ENCODE data around the gene KLHL12.
A peak's percentile ranks its signal among the peaks of the same experiment; 100 is the strongest.
"Not testable (repeated sequence)": the region's sequence is repeated elsewhere in the genome, so short reads cannot be mapped to it uniquely, and the experiment has no call there.

KLHL12 gene

DNA sequence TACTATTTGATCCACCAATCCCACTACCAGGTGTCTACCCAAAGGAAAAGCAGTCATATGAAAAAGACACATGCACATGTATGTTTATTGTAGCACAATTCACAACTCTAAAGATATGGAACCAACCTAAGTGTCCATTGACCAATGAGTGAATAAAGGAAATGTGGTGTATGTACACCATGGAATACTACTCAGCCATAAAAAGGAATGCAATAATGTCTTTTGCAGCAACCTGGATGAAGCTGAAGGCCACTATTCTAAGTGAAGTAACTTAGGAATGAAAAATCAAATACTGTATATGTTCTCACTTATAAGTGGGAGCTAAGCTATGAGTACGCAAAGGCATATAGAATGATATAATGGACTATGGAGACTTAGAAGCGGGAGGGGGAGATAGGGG is 18.4 kb upstream of the KLHL12 start:
- no peak for DNase-seq

GRCh38 chr1:202944438-202944921 is 17.4 kb upstream of the KLHL12 start:
- no peak for DNase-seq

DNA sequence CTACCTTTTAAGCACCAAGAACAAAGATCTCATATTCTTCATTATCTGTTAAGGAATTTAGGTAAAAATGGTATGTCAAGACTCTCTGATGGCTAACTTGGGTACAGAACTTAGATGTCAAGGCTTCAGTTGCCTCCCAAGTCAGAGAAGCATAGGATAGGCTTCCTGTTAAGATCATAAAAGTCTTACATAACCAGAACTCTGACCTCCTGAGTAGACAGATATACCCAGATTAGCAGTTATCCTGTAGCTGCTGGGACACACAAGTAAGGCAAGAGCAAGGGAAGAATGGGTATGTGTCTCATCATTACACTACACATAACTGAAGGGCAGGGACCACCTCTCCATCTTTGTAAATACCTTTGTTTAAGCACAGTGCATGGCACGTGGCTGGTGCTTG is 15.4 kb upstream of the KLHL12 start:
- no peak for DNase-seq

DNA sequence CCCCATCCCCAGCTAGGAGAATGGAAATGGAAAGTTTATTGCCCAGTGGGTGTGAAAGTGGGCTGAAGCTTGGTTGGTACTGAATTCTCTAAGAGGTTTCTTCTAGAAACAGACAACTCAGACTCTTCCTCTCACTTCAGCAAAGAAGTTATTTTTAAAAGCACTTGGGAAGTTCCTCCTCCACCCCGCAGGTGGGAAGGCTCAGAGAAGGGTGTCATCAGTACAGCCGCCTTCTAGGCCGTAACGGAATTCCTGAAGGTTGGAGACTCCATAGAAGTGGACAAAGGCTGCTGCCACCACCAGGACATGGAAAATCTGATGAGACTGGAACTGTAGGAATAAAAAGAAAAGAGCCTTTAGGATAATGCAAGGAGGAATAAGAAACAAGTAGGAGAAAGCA is 14.3 kb upstream of the KLHL12 start:
- no peak for DNase-seq

DNA sequence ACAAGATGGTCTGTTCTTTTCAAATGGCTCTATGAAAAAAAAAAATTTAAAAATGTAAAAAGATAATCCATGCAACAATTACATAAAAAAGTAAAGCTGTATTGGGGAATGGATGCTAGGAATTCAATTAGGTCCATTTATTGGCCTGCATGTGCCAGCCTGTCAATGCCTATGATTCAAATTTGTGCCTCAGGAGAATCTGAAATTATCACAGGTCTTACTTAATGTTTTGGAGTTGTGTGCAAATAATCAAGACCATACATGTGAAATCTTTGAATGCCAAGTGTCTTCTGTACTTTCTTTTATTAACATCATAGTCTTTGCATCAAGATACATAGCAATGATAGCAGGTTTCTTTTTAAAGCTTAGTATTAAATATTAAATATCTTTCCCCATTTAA is 13.5 kb upstream of the KLHL12 start:
- DNase-seq = no peak

DNA sequence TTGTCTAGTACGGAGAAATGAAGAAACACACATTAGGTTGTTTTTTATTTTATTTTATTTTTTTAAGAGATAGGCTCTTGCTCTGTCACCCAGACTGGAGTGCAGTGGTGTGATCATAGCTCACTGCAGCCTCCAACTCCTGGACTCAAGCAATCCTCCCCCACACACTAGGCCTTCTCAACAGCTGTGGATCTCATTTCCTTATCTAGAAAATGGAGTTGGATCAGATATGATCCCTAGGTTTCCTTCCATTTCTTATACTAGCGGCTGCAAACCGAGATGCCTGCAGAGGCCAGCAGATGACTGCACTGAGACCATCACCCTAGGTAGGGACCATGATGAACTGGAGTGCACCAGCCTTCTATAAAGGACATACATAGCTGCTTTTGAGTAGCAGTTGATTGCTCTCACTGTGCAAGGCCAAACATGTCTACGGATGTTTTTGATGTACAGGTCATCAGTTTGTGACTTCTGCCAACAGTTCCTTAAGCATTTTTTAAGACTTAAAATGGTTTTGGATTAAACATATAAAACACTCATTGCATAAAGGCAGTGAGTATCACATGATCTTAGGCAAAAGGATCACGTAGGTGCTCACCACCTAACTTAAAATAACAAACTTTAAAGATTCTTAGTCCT is 11.4 kb upstream of the KLHL12 start:
- DNase-seq = no peak

GRCh38 chr1:202936409-202936808 is 9.4 kb upstream of the KLHL12 start:
- not testable (repeated sequence) for DNase-seq

DNA sequence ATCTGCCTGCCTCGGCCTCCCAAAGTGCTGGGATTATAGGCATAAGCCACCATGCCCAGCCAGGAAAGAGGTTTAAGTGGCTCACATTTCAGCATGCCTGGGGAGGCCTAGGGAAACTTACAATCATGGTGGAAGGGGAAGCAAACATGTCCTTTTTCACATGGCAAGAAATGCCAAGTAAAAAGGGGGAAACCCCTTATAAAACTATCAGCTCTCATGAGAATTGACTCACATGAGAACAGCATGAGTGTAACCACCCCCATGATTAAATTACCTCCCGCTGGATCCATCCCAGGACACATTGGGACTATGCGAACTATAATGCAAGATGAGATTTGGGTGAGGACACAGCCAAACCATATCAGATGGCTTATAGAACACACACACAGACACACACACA is 8.8 kb upstream of the KLHL12 start:
- DNase-seq = peak; percentile 62

DNA sequence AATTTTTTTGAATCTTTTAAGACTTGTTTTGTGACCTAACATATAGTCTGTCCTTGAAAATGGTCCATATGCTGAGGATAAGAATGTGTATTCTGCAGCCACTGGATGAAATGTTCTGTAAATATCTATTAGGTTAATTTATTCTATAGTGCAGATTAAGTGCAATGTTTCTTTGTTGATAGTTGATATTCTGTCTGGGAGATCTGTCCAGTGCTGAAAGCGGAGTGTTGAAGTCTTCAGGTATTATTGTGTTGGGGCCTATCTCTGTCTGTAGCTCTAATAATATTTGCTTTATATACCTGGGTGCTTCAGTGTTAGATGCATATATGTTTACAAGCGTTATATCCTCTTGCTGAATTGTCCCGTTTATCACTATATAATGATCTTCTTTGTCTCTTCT is 7.7 kb upstream of the KLHL12 start:
- DNase-seq = no peak

- DNase-seq = no peak
Measured at GRCh38 chr1:202932476-202932875, 5.4 kb upstream of the KLHL12 start.

- DNase-seq = no peak
Measured at GRCh38 chr1:202923533-202923932, 3.5 kb downstream of the KLHL12 start.

GRCh38 chr1:202919615-202920014 is 7.4 kb downstream of the KLHL12 start:
- no peak for DNase-seq

GRCh38 chr1:202915146-202915545 is 11.9 kb downstream of the KLHL12 start:
- no peak for DNase-seq

- not testable (repeated sequence) for DNase-seq
Measured at GRCh38 chr1:202912476-202912875, 14.6 kb downstream of the KLHL12 start.

GRCh38 chr1:202909494-202909893 is 17.5 kb downstream of the KLHL12 start:
- no peak for DNase-seq

DNA sequence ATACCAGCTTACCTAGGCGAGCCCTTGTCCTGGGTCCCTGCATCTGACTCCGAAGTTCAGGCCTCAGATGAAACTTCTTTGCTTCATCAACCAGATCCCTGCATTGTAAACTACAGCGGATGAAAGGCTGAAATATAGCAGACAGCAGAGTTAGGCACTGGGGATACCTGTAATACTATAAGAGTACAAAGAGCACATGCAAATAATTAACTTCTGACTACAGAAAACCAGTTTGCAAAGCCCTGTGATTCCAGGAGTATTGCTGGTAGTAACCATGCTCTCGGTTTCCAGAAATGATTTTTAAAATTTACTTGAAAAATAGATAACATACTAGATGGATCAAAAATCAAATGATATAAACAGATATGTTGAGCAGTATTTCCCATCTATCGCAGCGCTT is 18.0 kb downstream of the KLHL12 start:
- no peak for DNase-seq

- no peak for DNase-seq
Measured at GRCh38 chr1:202905331-202905730, 21.7 kb downstream of the KLHL12 start.

- DNase-seq = not testable (repeated sequence)
Measured at GRCh38 chr1:202903808-202904207, 23.2 kb downstream of the KLHL12 start.

GRCh38 chr1:202901555-202901954 is 25.5 kb downstream of the KLHL12 start:
- DNase-seq = no peak

DNA sequence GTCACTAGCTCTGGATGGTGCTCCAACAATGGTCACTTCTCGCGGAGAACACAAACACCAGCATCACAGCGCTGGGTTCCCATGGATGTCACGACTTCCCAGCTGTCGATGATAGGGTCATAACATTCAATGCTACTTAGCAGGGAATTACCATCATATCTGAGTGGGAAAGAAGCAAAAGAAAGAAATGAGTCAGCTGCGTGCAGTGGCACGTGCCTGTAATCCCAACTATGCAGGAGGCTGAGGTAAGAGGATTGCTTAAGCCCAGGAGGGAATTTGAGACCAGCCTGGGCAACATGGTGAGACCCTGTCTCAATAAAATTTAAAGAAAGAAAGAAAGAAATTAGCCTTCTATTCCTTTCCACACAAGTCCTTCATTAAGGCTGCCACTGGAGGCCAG is 34.5 kb downstream of the KLHL12 start:
- DNase-seq = no peak

GRCh38 chr1:202890392-202890791 is 36.6 kb downstream of the KLHL12 start:
- no peak for DNase-seq

- DNase-seq = peak; percentile 98
Measured at GRCh38 chr1:202888531-202889360, 38.3 kb downstream of the KLHL12 start, which contains the start of gene RABIF. Gene RABIF (minus strand): TSS chr1:202889149. CDS start chr1:202889098, 51 bp downstream.

- peak; percentile 7 for DNase-seq
Measured at GRCh38 chr1:202888221-202888530, 38.9 kb downstream of the KLHL12 start.

DNA sequence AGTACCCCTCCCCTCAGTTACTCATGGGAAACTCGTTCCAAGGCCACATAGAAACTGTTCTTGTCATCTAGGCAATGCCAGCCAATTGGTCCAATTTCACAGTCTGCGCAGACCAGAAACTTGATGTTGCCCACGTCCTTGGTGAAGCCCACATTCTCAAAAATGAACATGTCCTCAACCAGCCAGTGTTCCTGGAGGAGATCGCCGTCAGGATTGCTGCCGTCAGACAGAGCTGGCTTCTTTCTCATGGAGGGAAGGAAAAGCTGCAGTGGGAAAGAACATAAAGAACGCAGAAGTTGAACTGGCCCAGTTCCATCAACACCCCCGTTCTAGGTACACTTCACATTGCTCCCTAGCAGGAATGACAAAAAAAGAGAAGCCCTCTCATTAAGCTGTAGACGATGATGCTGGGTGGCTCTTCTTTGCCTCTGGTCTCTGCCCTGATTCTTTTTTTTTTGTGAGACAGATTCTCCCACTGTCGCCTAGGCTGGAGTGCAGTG is 46.0 kb downstream of the KLHL12 start:
- DNase-seq = no peak

All from inflammatory macrophage treated with lipopolysaccharide for 4 hours (primary cell).